GM12878 (cell line): ENCODE measurements around the gene RNF34. TPM values are rescaled to one million over a fixed set of nuclear protein-coding genes. Genes with fewer than 3 reads are reported as not detected.

Source experiments
- ATAC-seq: fragments of 200-7000 bp; cut with Tn5 transposase; 3 replicates; pipeline ENCODE4 v1.9.1; 2020; ENCODE audit warnings: mild to moderate bottlenecking, moderate library complexity
- BruUV-seq: library from RNA; stranded (reverse); fragments of 400-500 nt; replicated peaks from 2 replicates; lab custom pipeline; 2021; lab: Mats Ljungman, UMichigan
- CTCF ChIA-PET: fragments of 300-600 bp; sonication (Branson Sonifier 250); formaldehyde crosslinking; extraction: SDS; loops from one replicate; lab custom pipeline; 2021; ENCODE audit warnings: inconsistent platforms; lab: Yijun Ruan, JAX
- POLR2A ChIA-PET: fragments of 350-600 bp; formaldehyde crosslinking; extraction: SDS; loops from one replicate; lab custom pipeline; 2021; ENCODE audit warnings: inconsistent platforms; lab: Charles Lee
- RAD21 ChIA-PET: fragments of 300-600 bp; sonication (Branson Sonifier 250); formaldehyde crosslinking; loops from one replicate; lab custom pipeline; 2023; ENCODE audit warnings: antibody characterized with exemption; ENCODE audit not compliant: unreplicated experiment; lab: Charles Lee
- SMC1A ChIA-PET: fragments of 300-600 bp; sonication (Branson Sonifier 250); formaldehyde crosslinking; loops from one replicate; lab custom pipeline; 2023; ENCODE audit not compliant: unreplicated experiment, uncharacterized antibody; lab: Charles Lee
- DNase-seq: peaks from one replicate; pipeline ENCODE4 v3.0.0-alpha.2; 2011; ENCODE audit warnings: low read depth, low spot score
- FAIRE-seq: peaks from 3 replicates; lab custom pipeline; 2011; peaks lifted over from hg19 to GRCh38; lab: Jason Lieb, UNC
- H2AFZ ChIP-seq: 2 replicates; pipeline ENCODE4 v1.6.0; 2011; ENCODE audit warnings: low read depth, low read length, control low read depth; ENCODE audit not compliant: control insufficient read depth
- H3K27ac ChIP-seq: 2 replicates; pipeline ENCODE4 v1.5.1; 2011; ENCODE audit warnings: control low read depth; ENCODE audit not compliant: control insufficient read depth, insufficient read depth
- H3K27me3 ChIP-seq, 2 experiments: replicated peaks in 1 of 2; 2 replicates each; pipeline versions ENCODE4 v1.6.0 to v1.6.1; 2011; ENCODE audit warnings: low read length in 1 of 2; ENCODE audit not compliant: control insufficient read depth in 2 of 2, insufficient read depth in 2 of 2
- H3K36me3 ChIP-seq, 2 experiments: 2 replicates each; pipeline ENCODE4 v1.5.1; 2011; ENCODE audit warnings: low read length in 1 of 2; ENCODE audit not compliant: control insufficient read depth in 2 of 2, insufficient read depth in 2 of 2
- H3K4me1 ChIP-seq: 2 replicates; pipeline ENCODE4 v1.6.1; 2011; ENCODE audit warnings: mild to moderate bottlenecking, low read length, moderate library complexity, mixed read lengths; ENCODE audit not compliant: control insufficient read depth, insufficient read depth
- H3K4me2 ChIP-seq: 2 replicates; pipeline ENCODE4 v1.6.0; 2011; ENCODE audit warnings: control low read depth; ENCODE audit not compliant: control insufficient read depth, insufficient read depth
- H3K4me3 ChIP-seq: fragments of 200-600 bp; sonication (generic); 2 replicates; pipeline ENCODE4 v1.5.1; 2016
- H3K79me2 ChIP-seq: 2 replicates; pipeline ENCODE4 v1.6.0; 2011; ENCODE audit warnings: low read length; ENCODE audit not compliant: control insufficient read depth, insufficient read depth
- H3K9ac ChIP-seq: 2 replicates; pipeline ENCODE4 v1.8.0; 2011; ENCODE audit warnings: low read length, control low read depth, mixed read lengths; ENCODE audit not compliant: control insufficient read depth, insufficient read depth
- H3K9me3 ChIP-seq: replicated peaks from 3 replicates; pipeline ENCODE4 v1.5.1; 2011; ENCODE audit warnings: mild to moderate bottlenecking, low read length; ENCODE audit not compliant: control insufficient read depth, insufficient read depth
- H4K20me1 ChIP-seq: 2 replicates; pipeline ENCODE4 v1.6.0; 2011; ENCODE audit not compliant: control insufficient read depth, insufficient read depth
- ATF7 ChIP-seq: fragments of 450-650 bp; IDR thresholded peaks from 2 replicates; pipeline ENCODE4 v1.6.1; 2016; ENCODE audit warnings: low read depth, mild to moderate bottlenecking
- BHLHE40 ChIP-seq, 2 experiments: fragments of 450-650 bp in 1 of 2; IDR thresholded peaks; 2 replicates each; pipeline ENCODE4 v1.6.1; 2011 to 2017; ENCODE audit warnings: low read depth in 2 of 2, borderline replicate concordance in 1 of 2, improper control_type of control experiment in 1 of 2, low read length in 1 of 2, mild to moderate bottlenecking in 1 of 2
- CTCF ChIP-seq, 3 experiments: IDR thresholded peaks in 2 of 3; conservative IDR thresholded peaks in 1 of 3; 2 replicates each; pipeline ENCODE4 v1.5.1; 2011; ENCODE audit warnings: low read depth in 3 of 3, low read length in 3 of 3, mild to moderate bottlenecking in 3 of 3, control low read depth in 2 of 3, moderate library complexity in 2 of 3, inconsistent platforms in 1 of 3, mixed read lengths in 1 of 3; ENCODE audit not compliant: control insufficient read depth in 2 of 3, insufficient read depth in 1 of 3; ENCODE audit errors: extremely low read depth in 1 of 3
- DPF2 ChIP-seq: fragments of 450-650 bp; IDR thresholded peaks from 2 replicates; pipeline ENCODE4 v1.6.1; 2017; ENCODE audit warnings: mild to moderate bottlenecking
- NFYA ChIP-seq: IDR thresholded peaks from 2 replicates; pipeline ENCODE4 v1.6.1; 2011; ENCODE audit warnings: low read depth, mild to moderate bottlenecking, low read length, improper control_type of control experiment, borderline replicate concordance
- POLR2AphosphoS2 ChIP-seq: IDR thresholded peaks from 2 replicates; pipeline ENCODE4 v1.6.1; 2011; ENCODE audit warnings: low read depth, mild to moderate bottlenecking, low read length, improper control_type of control experiment, moderate library complexity
- RCOR1 ChIP-seq: conservative IDR thresholded peaks from 2 replicates; pipeline ENCODE4 v1.6.1; 2012; ENCODE audit warnings: low read depth, low read length, improper control_type of control experiment
- SPI1 ChIP-seq: IDR thresholded peaks from 2 replicates; pipeline ENCODE4 v1.6.1; 2011; ENCODE audit warnings: low read depth, mild to moderate bottlenecking, low read length, moderate library complexity, borderline replicate concordance; ENCODE audit not compliant: insufficient read depth
- TCF3 ChIP-seq: IDR thresholded peaks from 2 replicates; pipeline ENCODE4 v1.6.1; 2012; ENCODE audit warnings: low read depth, mild to moderate bottlenecking, low read length, borderline replicate concordance; ENCODE audit not compliant: insufficient read depth
- ZSCAN29 ChIP-seq: fragments of 450-650 bp; IDR thresholded peaks from 2 replicates; pipeline ENCODE4 v1.6.1; 2017; ENCODE audit warnings: mild to moderate bottlenecking, moderate library complexity
- WGBS: methylation state at CpG from one replicate; pipeline ENCODE4 v1.1.6; 2016; ENCODE audit warnings: low lambda C conversion rate; ENCODE audit not compliant: insufficient replicate concordance, insufficient coverage; ENCODE audit errors: missing lambda C conversion rate; 5-methylcytosine and 5-hydroxymethylcytosine counted together
- in situ Hi-C: fragments of 300-500 bp; cut with MboI; formaldehyde crosslinking; loops from 9 replicates; pipeline ENCODE4 v1.14.3; 2018; ENCODE audit warnings: mixed read lengths
- intact Hi-C: fragments of 100-400 bp; cut with micrococcal nuclease; formaldehyde crosslinking; loops from one replicate; pipeline ENCODE4 v1.14.2; 2022; ENCODE audit not compliant: unreplicated experiment
- polyA plus RNA-seq, 11 experiments: library from polyadenylated mRNA; depleted of rRNA in 4 of 11; unstranded in 6 of 11; stranded (reverse) in 5 of 11; fragments of >200 nt; fragmentation: Nextera tagmentation in 4 of 11; fragmentation: Illumina TruSeq in 1 of 11; extraction: Ambion mirVana in 4 of 11; extraction: Trizol in 1 of 11; gene quantifications; 1 replicate in 1 of 11; 2 replicates in 10 of 11; pipeline versions ENCODE4 v1.2.1 to v1.2.3, GENCODE V29; 2011 to 2016; ENCODE audit warnings: inconsistent platforms in 2 of 11, missing spikeins in 2 of 11, low read depth in 1 of 11
- total RNA-seq, 4 experiments: library from RNA; depleted of rRNA in 3 of 4; stranded (reverse); fragments of >200 nt in 3 of 4; fragmentation: Illumina TruSeq in 1 of 4; extraction: Trizol in 1 of 4; gene quantifications; 2 replicates each; pipeline versions ENCODE4 v1.2.1 to v1.2.3, GENCODE V29; 2013 to 2021
- TF ChIP-seq, protein P1 (sequence below): IDR thresholded peaks from 2 replicates; pipeline ENCODE4 v1.6.1; 2012; ENCODE audit warnings: low read depth, low read length, improper control_type of control experiment

Gene RNF34
- total and polyA plus RNA-seq, 10 of the 15 experiments (the other 5 are each of a cell fraction or from before 2014, with no cell fraction given) = 63.6 to 199 (median 115) TPM

DNA sequence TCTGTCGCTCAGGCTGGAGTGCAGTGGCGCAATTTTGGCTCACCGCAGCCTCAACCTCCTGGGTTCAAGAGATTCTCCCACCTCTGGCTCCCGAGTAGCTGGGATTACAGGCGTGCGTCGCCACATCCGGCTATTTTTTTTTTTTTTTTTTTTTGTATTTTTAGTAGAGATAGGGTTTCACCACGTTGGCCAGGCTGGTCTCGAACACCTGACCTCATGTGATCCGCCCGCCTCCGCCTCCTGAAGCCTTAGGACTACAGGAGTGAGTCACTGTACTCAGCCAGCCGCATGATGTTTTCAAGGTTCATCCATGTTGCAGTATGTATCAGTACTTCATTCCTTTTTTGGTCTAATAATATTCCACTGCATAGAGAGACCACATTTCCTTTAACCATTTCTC is 2.4 kb upstream of the RNF34 start:
- Histone ChIP-seq H4K20me1 (no peaks in the 10 kb centered on the region; the same call in 1 of the 2 replicates), H3K27ac (no peak overlapping the region), H3K4me3 (no peak overlapping the region), H3K79me2 (peaks cover 29% of the 10 kb centered on the region), H3K27me3 (no peaks in the 10 kb centered on the region), H3K4me1 (no peaks in the 10 kb centered on the region; the same call in none of the 2 replicates), H2AFZ (no peak overlapping the region), H3K36me3 (no peaks in the 10 kb centered on the region), H3K4me2 (no peak overlapping the region), H3K9me3 (no peaks in the 10 kb centered on the region; the same call in 2 of the 3 replicates), H3K9ac (no peak overlapping the region)
- FAIRE-seq (no peak), DNase-seq (no peak), ATAC-seq (no peak)
- no peak for TF ChIP-seq DPF2
- CTCF ChIA-PET = interaction anchor here (1.8 kb wide), 1 partner anchor 62 kb away, joined by 5 read pairs; no protein-coding TSS in a partner anchor
- intact Hi-C loops = no loop called here
- BruUV-seq = no TSS peak
- in situ Hi-C loops = no loop called here
- RAD21 ChIA-PET = no interaction called here
- POLR2A ChIA-PET = interaction anchor here (0.6 to 0.7 kb wide), 2 partner anchors 19 to 816 kb away, joined by 3 to 4 read pairs; partner anchors contain the start of gene POP5
- 91% methylated on average over 13 of the region's 14 CpGs for WGBS
- SMC1A ChIA-PET = no interaction called here

DNA sequence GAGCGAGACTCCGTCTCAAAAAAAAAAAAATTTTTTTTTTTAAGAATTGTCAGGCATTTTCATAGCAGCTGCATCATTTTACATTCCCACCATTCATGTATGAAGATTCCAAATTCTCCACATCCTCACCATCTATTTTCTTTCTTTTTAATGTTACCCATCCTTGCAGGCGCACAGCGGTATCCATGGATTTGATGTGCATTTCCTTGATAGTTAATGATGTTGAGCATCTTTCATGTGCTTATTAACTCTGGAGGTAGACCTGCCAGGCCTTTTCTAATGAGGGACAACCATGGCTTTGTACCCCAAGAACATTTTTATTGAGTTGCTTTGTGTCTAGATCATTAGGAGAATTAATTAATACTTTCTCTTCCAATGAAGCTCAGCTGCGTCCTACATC is 1.6 kb upstream of the RNF34 start:
- BruUV-seq = no TSS peak
- Histone ChIP-seq H2AFZ (no peak overlapping the region), H3K9me3 (no peaks in the 10 kb centered on the region; the same call in 2 of the 3 replicates), H3K4me2 (peak overlapping the region; percentile 81), H3K9ac (no peak overlapping the region), H3K4me1 (no peaks in the 10 kb centered on the region; the same call in 1 of the 2 replicates), H3K36me3 (no peaks in the 10 kb centered on the region), H3K4me3 (no peak overlapping the region), H3K27me3 (no peaks in the 10 kb centered on the region), H4K20me1 (no peaks in the 10 kb centered on the region; the same call in 1 of the 2 replicates), H3K27ac (no peak overlapping the region), H3K79me2 (peaks cover 35% of the 10 kb centered on the region)
- SMC1A ChIA-PET = interaction anchor here (0.5 to 5.4 kb wide), 2 partner anchors 26 to 59 kb away, joined by 3 to 46 read pairs; no protein-coding TSS in a partner anchor
- POLR2A ChIA-PET = interaction anchor here (2.8 kb wide), 1 partner anchor 9 kb away, joined by 10 read pairs; no protein-coding TSS in a partner anchor
- in situ Hi-C loops = no loop called here
- FAIRE-seq = no peak
- CTCF ChIA-PET = interaction anchor here (0.6 to 1.3 kb wide), 4 partner anchors 15 to 918 kb away, joined by 3 read pairs; no protein-coding TSS in a partner anchor
- 98% methylated on average over 3 of the region's 5 CpGs for WGBS
- intact Hi-C loops = no loop called here
- ATAC-seq = no peak
- RAD21 ChIA-PET = no interaction called here
- no peak for DNase-seq
- no peak for TF ChIP-seq DPF2
- TF ChIP-seq TCF3 = no peak
- no peak for TF ChIP-seq ATF7
- no peak for TF ChIP-seq BHLHE40 (IDR thresholded peaks at IDR 0.05; ENCODE audit: borderline replicate concordance in 1 of 2, low read depth in 2 of 2, low read length in 1 of 2)
- no peak for TF ChIP-seq CTCF (IDR thresholded peaks at IDR 0.05 in 2 of 3, conservative IDR thresholded peaks at IDR 0.05 in 1 of 3; ENCODE audit: control insufficient read depth in 2 of 3, extremely low read depth in 1 of 3, insufficient read depth in 1 of 3, low read depth in 3 of 3, low read length in 3 of 3)
- TF ChIP-seq NFYA = no peak
- TF ChIP-seq ZSCAN29 = no peak
- TF ChIP-seq POLR2AphosphoS2 = no peak
- TF ChIP-seq RCOR1 = no peak
- TF ChIP-seq SPI1 = no peak
- TF ChIP-seq, protein P1, sequence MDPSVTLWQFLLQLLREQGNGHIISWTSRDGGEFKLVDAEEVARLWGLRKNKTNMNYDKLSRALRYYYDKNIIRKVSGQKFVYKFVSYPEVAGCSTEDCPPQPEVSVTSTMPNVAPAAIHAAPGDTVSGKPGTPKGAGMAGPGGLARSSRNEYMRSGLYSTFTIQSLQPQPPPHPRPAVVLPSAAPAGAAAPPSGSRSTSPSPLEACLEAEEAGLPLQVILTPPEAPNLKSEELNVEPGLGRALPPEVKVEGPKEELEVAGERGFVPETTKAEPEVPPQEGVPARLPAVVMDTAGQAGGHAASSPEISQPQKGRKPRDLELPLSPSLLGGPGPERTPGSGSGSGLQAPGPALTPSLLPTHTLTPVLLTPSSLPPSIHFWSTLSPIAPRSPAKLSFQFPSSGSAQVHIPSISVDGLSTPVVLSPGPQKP = no peak
